Stimulated activated CD4-positive, alpha-beta T cell treated with anti-CD3 and anti-CD28 coated beads, Interleukin-2, amount 100 ng/mL, for 48 hours (primary cell): ENCODE results near the gene RNLS.

Source experiments
- DNase-seq, 2 donors: peaks; one replicate each; pipeline ENCODE4 v3.0.0-alpha.2; 2020

Gene RNLS

DNA sequence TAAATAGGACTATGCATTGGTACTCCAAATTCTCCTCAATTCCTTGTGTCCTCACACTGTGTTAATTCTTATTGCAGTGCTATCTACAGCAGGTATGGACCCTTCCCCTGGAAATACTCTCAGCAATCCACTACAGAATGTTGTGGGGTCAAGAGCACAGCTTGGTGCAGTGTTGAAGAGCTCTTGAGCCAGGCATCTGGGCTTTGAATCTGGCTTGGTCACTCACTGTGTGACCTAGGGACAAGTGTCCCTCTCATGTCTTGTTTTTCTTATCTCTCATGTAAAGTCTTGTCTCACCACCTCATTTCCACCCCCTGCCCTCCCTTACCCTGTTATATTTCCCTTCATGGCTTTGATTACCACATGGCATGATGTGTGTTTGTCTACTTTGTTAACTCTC lies 159.4 kb downstream of the RNLS start:
- no peak for DNase-seq

DNA sequence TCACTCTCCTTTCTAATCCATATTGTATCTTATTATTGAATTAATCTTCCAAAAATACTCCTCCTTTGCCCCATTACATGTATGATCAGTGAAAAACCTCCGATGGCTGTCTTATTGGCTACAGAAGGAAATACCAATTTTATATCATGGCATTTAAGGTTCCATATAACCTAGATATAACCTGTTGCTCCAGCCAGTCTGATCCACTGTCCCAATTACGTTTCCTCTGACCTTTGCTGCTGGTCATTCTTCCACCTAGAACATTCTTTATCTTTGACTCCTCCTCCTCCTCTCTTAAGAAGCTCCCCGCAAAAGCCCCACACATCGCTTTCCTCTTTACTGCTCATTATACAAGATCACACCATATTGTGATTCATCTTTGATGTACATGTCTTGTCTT lies 161.5 kb downstream of the RNLS start:
- no peak for DNase-seq

DNA sequence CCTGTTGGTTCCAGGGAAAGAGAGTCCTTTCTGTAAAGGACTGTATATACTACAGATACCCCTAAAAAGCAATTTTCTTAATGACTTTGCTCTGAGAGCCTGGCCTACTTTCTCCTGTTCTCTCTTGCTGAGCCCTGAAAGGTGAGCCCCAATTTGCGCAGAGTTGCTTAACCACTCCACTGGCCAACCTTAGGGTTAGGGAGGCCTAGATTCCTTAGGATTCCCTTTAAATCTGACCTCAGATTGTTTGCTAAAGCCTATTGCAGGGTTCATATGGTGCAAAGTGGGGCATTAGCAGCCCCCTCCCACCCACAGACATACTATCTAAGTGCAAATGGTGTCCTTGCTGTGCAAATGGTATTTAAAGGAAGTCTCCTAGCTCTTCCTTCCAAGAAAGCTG lies 164.2 kb downstream of the RNLS start:
- DNase-seq: no peak

DNA sequence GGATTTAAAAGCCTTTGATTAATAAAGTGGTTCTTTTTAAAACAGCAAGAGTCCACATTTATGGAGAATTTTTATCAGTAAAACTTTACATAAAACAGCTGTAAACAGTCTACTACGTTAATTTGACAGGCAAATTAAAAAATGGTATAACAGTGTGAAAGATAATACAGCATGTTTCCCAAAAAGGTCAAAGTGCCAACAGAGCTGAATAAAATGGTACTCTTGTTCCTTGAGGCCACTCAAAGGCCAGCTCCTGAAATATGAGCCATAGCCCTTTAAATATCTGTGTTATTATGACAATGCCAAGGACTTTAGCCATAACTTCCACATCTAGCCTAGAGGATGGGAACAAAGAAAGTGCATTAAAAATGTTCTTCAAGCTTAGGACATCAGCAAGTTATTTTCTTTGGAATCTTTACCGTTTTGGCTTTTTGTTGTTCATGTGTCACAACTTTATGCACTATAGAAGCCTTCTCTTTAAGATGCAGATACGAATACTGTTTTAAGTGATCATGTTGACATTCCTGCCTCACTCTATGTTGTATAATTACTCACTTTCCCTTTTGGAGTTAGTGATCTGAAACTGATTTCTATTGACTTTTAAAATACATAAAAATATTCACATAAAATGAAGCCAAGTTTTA lies 165.6 kb downstream of the RNLS start:
- DNase-seq: no peak

DNA sequence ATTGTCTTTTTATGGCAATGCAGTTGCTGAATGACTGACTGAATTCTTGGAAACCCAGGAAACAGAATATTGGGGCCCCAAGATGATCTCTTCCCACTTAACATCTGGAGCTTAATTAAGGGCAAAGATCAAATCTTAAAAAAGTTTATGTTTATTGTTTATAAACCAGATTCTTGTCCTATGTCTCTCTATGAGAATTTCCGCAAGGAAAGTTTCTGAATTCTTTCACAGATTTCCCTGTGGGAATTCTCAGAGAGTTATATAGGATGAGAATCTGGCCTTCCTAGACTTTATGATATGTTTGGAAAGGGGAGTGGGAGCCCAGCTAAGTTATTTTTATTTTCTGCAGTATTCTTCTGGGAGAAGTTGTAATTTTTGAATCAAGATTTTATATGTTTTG lies 166.3 kb downstream of the RNLS start:
- no peak for DNase-seq

DNA sequence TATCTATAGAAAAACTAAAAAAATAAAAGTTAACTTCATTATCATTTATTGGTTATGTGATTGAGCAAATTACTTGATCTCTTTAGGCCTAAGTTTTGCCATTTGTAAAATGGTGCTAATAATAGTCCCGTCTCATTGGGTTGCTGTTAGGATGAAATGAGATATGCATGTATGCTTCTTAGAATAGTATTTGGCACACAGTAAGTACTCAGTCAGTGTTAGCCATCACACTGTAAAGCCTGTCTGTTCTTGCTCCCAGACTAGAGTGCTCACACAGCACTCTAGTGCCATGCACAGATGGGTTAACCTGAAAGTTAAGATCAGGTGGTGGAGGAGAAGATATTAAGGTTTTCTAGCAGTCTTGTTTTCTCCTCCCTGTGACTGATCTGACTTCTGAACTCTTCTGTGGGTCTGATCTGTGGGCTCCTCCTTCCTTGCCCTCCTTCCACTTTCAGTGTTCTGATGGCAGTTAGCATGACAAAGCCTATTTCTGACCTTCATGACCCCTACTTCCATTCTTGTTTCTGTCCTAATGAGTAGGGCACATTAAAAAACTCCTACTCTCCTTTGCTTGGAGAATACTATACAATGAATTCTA lies 167.5 kb downstream of the RNLS start:
- DNase-seq: no peak

- DNase-seq: no peak
Measured at GRCh38 chr10:88413412-88413811, 169.7 kb downstream of the RNLS start.

GRCh38 chr10:88411772-88412349 lies 171.3 kb downstream of the RNLS start:
- DNase-seq: no peak

DNA sequence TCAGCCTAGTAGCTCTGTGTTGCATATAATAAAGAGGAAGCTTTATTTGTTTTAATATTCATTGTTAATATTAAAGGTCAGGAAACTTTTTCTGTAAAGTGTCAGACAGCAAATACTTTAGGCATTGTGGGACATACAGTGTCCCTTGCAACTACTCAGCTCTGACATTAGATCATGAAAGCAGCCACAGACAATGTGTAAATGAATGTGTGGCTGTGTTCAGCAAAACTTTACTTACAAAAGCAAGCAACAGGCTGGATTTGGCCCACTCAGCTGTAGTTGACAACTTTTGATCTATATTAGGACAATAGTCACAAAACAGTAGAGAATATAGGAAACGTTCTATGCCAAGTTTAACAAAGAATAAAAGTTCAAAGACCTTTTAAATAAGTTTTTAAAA lies 173.3 kb downstream of the RNLS start:
- DNase-seq: no peak

DNA sequence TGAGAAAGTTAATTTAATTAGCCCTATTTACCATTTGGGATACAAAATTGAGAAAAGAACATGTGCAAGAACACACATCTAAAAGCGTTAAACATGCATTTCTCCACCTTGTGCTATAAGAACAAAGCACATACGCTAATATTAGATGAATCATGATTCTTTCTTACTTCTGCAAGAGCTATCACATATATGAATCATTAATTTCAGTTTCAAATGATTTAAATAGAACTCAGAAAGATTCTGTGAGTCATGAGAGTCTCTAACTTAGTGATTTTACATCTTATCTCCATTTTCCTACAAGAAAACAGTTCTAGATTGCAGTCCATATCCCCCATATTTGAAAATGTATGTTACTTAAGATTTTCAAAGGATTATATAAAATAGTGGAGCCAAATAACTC lies 173.9 kb downstream of the RNLS start:
- no peak for DNase-seq

DNA sequence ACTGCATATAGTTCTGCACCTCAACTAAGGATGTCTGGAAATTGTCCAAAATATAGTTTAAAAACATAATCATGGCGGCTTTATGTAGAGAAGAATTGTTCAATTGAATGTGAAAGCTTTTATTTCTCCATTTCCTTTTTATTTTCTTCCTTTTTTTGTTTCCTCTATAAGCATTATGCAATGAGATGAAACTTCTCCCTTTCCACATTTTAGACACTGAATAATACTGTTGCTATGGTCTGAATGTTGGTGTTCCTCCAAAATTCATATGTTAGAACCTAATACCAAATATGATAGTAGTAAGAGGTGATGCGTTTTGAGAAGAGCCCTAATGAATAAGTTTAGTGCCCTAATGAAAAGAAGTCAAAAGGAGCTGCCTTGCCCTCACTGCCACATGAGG lies 175.0 kb downstream of the RNLS start:
- DNase-seq: no peak

DNA sequence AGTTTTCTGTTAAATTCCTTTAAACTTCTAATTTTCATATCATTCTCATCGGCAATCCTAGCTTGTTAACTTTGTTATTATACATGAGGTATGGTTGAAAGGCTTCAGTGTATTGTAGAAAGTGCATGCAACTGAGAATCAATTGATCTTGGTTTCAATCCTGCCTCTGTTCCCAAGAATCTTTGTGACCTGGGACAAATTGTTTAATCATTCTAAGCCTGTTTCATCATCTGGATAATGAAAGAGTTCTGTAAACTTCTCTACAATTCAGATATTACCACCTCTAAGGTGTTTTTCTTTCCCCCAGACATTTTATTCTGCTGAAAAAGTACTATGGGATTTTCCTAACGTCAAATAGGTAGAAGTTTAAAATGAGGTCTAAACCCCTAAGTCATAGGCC lies 179.0 kb downstream of the RNLS start:
- no peak for DNase-seq

DNA sequence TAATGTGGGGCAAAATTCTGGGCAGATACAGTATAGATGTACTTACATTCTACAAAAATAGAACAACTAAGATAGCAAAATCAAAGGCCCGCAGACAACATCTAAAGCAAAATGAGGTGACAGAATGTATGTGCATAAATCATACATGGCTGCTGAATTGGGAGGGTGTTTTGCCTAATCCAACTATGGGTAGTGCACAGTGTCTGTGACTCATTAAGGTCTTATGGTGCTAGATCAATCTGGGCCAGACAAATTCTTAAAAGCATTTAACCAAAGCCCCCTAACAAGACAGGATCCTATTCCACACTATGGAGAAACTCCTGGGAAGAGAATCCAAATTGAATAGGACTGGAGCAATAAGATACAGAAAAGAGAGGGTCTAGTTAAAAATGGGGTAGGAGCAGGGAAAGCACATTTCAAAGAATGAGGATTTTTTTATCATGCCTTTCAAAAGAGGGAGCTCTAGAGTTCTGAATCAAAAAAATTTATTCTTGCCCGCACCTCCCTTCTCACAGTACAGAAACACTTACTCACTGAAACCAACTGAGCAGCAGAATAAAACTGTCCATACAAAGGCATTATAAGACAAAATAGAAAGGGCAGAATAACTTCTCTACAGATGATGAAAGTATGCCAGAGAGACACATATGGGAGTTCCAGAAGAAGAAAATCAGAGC lies 181.3 kb downstream of the RNLS start:
- no peak for DNase-seq

DNA sequence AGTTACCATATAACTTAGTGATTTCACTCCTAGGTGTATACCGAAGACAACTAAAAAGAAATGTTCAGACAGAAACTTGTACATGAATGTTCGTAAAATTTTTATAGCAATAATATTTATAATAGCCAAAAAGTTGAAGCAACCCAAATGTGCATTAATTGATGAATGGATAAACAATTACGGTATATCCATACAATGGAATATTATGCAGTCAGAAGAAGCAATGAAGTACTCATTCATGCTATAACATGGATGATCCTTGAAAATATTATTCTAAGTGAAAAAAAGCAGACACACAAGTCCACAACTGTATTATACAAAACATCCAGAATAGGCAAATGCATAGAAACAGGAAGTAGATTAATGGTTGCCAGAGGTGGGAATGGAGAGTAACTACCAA lies 183.9 kb downstream of the RNLS start:
- no peak for DNase-seq

GRCh38 chr10:88395677-88396076 lies 187.4 kb downstream of the RNLS start:
- DNase-seq: no peak

GRCh38 chr10:88392222-88392621 lies 190.9 kb downstream of the RNLS start:
- no peak for DNase-seq

DNA sequence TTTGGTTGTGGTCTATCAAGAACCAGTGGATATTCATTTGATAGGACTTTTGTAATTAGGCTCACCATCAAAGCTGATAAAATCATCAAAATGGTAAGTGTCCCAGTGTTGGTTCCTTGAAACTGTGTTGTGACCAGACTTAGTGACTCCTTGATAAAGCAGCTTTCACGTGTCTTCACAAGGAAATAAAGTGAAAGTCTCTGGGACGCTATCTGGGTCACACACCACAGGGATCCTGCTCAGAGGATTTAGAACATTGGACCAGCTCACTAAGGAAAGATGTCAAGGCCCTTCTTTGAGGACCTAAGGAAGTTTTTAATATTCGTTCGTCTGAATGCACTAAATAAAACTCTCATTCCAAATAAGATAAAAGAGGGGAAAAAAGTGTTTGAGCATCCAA lies 193.1 kb downstream of the RNLS start:
- DNase-seq: no peak

- peak in 1 of 2 donors; percentile 8 for DNase-seq
Measured at GRCh38 chr10:88389456-88389855, 193.7 kb downstream of the RNLS start.

DNA sequence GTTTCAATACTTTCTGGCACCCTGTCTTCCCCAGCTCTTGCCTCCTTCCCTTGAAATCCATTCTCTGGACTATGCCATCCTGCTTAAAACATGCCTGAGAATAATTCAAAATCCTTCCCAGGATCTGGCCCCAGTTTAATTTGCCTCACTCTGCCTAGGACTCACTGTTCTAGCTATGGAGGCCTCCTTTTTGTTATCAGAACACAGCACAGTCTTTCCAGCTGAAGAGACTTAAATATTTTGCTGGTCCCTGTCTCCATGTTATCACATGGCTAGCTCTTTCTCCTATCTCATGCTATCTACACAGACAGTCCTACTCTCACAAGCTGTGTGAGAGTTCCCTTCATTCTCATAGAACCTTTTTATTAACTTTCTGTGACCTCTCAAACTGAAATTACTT lies 194.8 kb downstream of the RNLS start:
- DNase-seq: no peak

- DNase-seq: no peak
Measured at GRCh38 chr10:88386821-88387773, 196.0 kb downstream of the RNLS start.

- no peak for DNase-seq
Measured at GRCh38 chr10:88386204-88386788, 196.8 kb downstream of the RNLS start.

GRCh38 chr10:88385601-88386203 lies 197.4 kb downstream of the RNLS start:
- peak in 1 of 2 donors; percentile 27 for DNase-seq
